GM18511 (cell line): ENCODE measurements around the gene SS18L1.
"Not testable (repeated sequence)": the region's sequence is repeated elsewhere in the genome, so short reads cannot be mapped to it uniquely, and the experiment has no call there.

Experiments used
- ATAC-seq: cut with Tn5 transposase; IDR thresholded peaks from one replicate; pipeline ENCODE4 v1.9.1; 2021; ENCODE audit warnings: mild to moderate bottlenecking, moderate library complexity; ENCODE audit not compliant: unreplicated experiment

Gene SS18L1, protein sequence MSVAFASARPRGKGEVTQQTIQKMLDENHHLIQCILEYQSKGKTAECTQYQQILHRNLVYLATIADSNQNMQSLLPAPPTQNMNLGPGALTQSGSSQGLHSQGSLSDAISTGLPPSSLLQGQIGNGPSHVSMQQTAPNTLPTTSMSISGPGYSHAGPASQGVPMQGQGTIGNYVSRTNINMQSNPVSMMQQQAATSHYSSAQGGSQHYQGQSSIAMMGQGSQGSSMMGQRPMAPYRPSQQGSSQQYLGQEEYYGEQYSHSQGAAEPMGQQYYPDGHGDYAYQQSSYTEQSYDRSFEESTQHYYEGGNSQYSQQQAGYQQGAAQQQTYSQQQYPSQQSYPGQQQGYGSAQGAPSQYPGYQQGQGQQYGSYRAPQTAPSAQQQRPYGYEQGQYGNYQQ

DNA sequence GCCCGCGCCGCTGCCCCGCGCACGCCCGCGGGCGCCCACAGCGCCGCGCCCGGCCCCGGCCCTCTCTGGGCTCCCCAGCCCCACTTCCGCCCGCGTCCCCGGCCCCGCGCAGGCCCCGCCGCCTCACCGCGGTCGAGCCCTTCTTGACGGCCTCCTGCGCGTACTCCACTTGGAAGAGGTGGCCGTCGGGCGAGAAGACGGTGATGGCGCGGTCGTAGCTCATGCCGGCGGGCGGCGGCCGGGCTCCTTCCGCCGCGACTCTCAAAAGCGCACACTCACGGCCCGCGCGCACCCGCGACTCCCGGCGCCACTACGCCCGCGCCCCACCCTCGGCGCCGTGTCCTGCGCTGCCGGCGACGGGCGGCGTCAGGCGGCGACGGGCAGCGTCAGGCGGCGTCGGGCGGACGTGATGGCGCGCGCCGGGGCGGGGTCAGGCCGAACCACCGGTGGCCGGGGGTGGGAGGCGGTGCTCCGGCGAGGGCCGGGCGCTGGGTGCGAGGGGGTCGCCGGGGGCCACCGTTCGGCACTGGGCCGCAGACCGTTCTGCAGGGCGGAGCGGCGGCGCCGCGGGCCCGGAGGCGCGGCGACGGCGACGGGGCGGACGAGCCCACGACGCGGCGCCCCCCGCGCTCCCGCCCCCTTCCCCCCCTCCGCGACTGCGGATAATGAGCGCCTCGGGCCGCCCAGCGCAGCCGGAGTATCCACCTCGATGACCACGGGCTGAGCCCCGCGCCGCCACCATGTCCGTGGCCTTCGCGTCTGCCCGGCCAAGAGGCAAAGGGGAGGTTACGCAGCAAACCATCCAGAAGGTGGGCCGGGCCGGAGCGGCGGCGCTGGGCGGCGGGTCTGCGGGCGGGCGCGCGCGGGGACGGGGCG is at the start of gene SS18L1, which contains the start of gene PSMA7:
Gene SS18L1 (plus strand): TSS at position 689 of the 876 bp plus-strand sequence. CDS start 52 bp downstream, at position 741.
Gene PSMA7 (minus strand): TSS at position 314 of the 876 bp plus-strand sequence. CDS start 91 bp downstream, at position 223.
- peak; percentile 83 for ATAC-seq

DNA sequence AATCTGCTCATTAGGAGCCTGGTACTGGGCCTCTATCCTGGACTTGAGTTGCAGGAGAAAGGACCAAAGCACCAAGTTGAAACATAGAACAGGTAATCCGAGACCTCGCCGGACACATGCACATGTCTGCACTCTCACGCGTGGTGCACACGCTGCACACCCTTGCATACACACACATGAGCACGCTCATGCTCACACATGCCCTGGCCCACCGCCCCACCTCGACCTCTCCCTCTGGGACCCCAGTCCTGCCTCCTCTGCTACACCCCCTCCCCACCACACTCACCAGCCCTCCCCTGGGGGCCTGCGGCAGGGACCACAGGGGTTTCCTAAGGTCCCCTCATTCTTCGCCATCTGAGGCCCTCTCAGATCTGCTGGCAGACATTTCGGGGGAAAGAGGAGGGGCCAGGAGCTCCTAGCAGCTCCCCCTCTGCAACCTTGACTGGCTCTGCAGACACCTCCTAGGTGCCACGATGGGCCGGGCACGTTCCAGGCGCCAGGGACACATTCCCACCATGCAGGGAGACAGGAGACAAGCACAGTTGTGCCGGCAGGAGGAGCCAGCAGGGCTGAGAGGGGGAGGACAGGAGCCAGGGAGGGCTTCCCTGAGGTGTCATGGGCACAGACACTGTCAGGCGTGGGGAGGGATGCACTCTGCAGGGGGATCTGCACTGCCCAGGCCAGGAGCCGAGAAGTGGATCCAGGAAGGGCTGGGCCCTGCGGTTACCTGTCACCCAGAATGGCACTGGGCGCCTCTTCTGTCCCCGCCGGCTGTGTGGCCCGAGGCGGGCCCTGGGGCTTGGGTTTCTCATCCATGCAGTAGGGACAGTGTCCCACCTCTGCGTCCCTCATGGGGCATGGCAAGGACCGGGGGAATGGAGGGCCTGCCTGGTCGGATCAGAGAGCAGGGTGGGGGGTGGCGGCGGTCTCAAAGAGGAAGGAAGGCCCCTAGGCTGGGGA is 46.9 kb upstream of the SS18L1 start:
- ATAC-seq: no peak

DNA sequence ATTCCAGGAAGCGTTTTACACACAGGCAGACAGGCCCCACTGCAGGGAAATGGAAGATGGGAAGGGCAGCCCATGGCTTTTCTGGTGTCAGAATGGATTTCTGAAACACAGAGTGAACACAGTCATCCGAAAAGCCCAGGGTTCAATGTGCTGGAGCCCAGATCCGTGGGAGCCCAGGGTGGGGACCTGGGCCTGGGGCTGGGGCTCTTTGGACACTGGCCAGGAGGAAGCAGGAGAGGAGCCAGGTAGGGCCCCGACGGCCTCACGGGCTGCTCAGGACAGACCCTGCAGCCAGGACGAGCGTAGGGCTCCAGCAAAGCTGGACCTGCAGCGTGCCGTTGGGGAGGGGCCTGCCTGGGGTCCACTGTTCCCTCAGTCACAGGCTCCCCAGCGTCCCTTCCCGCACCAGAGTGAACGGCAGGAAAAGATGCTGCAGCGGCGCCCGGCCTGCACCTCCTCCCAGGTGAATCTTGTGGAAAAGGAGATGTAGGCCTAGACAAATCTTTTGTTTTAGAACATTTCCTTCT is 45.6 kb upstream of the SS18L1 start:
- no peak for ATAC-seq

DNA sequence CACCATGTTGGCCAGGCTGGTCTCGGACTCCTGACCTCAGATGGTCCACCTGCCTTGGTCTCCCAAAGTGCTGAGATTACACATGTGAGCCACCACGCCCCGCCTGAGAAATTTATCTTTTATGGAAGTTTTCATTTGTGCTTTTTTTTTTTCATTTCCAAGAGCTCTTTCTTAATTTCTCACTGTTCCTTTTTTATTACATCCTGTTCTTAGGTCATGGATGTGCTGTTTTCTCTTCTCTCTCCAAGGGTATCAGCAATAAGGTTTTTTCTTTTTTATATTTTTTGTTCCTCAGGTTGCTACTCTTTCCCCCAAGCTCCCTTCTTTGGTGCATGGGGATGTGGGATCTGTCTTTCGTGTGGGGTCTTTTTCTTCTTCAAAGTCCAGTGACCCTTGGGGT is 42.5 kb upstream of the SS18L1 start:
- no peak for ATAC-seq

DNA sequence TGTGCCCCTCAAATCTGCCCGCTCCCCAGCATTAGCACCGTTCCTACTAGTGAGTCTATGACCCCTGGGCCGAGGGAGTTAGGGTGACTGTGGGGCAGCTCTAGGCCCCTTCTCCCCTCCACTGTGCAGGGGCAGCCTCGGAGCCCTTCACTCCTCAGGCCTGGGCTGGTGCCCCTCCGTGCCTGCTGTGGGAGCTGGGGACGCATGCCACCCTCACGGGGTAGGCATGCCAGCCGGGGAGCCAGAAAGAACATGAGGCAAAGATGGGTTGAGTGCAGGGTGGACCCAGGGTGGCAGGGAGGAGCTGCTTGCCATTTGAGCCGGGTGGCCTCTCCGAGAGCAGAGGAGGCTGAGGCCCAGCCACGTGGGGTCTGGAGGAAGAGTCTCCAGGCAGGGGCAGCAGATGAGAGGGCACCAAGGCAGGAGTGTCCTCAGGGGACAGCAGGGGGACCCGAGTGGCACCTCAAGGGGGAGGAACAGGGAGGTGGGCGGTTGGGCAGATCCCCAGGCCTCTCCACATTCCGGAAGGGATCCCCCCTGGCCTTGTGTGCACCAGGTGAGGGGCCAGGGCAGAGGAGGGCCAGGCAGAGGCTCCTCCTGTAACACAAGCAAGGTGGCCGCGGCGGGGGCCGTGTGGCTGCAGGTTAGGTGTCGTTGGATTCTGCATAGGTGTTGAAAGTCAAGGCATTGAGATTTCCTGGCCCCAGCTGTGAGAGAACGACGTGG is 39.9 kb upstream of the SS18L1 start:
- ATAC-seq: no peak

DNA sequence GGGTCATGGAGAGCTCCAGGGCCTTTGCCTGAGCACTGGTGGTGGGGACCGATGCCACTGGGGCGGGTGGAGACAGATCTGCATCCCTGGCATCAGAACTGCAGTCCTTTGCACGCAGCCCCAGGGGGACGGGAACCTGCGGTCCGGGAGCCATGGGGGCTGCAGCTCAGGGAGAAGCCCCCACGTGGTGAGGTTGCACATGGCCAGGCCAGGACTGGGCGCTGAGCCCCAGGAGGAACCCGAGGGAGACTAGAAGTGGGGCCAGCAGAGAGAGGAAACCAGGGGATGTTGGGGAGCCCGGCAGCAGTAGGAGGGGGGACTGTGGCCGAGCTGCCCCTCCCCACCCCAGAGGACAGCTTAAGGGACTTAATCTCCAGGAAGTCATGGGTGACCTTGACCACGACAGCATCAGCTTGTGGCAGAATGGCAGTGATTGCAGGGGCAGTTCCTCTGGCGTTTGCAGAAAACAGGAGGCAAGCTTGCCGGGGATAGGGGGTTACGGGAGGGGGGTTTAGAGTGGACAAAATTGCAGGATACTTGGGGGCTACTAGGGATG is 39.3 kb upstream of the SS18L1 start:
- no peak for ATAC-seq

DNA sequence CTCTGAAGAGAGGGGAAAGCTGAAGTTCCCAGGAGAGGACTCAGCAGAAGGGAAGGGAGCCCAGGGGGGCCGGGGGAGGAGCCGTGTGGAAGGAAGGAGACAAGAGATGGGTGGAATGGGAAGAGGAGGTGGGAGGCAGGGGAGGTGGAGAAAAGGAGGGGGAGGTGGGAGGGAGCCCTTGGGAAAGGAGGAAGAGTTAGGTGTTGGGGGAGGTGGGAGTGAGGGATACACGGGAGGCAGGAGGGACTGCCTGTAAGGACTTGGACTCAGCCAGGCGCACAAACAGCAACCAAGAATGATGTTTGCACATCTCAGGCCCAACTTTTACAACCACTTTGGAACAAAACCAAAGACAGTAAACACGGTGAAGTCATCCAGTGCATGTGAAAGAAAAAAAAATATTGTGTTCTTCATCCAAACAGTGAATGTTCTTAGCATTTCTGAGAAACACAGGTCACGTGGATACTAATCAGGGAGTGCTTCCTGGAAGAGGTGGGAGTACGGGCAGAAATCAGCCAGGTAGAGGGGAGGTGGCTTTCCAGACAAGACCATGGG is 38.7 kb upstream of the SS18L1 start:
- ATAC-seq: no peak

DNA sequence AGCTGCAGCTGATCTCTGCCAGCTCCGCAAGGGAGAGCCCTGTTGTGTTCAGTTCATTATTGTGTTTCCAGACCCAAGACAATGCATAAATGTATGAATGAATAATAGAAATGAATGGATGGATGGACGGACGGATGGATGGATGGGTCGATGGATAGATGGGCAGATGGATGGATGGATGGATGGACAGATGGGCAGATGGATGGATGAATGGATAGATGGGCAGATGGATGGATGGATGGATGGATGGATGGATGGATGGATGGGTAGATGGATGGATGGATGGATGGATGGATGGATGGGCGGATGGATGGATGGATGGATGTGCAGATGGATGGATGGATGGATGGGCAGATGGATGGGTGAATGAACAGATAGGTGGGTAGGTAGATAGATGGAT is 38.0 kb upstream of the SS18L1 start:
- no peak for ATAC-seq

DNA sequence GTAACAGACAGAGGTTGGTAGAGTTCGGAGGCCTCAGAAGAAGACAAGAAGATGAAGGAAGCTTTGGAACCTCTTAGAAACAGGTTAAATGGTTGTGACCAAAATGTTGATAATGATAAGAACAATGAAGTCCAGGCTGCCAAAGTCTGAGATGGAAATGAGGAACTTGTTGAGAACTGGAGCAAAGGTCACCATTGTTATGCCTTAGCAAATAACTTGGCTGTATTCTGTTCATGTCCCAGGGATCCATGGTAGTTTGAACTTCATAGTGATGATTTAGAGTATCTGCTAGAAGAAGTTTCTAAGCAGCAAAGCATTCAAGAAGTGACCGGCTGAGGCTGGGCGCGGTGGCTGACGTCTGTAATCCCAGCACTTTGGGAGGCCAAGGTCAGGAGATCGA is 32.4 kb upstream of the SS18L1 start:
- no peak for ATAC-seq

DNA sequence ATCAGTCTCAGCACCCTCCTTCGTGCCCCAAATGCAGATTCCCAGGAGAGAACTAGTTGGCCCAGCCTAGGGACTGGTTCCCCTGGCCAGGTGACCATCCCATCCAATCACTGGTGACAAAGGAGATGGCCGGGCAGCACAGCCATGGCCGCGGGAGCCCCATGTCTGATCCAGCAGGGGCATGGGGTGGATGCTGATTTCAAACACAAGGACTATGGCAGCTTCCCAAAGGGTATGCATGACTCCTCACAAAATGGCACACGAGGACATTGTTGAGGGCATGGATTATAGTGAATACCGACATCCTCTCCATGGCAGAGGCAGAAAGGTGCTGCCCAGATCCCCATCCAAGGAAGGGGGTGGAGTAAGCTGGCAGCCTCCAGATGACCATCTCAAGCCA is 31.2 kb upstream of the SS18L1 start:
- ATAC-seq: no peak

DNA sequence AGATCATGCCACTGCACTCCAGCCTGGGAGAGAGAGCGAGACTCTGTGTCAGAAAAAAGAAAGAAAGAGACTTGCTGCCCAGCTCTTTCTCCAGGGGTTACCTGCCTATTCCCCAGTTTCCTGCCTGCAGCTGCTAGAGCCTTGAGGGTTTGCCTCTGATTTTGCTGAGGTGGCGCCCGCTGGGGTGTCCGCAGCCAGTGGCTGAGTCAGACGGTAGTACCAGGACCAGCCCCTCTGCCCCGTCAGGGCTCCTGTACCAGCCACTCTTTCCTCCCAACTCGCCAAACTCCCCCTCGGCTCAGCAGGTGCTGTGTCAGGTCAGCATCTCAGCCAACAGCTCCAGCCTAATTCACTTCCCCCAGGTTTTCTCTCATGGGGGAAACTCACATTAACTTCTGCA is 28.7 kb upstream of the SS18L1 start:
- no peak for ATAC-seq

DNA sequence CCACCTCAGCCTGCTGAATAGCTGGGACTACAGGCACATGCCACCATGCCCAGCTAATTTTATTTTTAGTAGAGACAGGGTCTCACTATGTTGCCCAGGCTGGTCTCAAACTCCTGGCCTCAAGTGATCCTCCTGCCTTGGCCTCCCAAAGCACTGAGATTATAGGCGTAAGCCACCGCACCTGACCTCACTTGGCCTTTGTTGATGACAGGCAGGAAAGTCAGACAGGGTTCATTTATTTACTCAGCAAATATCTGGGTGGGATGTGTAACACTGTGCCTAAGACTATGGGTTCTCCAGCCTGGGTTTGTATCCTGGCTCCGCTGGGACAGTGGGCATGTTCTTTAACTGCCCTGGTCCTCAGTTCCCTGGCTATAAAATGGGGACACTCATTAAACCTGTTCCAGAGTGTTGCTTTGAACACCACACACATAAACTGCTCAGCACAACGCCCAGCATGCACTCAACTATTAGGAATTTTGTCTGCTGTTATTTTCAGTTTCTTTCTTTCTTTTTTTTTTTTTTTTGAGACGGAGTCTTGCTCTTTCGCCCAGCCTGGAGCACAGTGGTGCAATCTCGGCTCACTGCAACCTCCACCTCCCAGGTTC is 27.7 kb upstream of the SS18L1 start:
- ATAC-seq: not testable (repeated sequence)

DNA sequence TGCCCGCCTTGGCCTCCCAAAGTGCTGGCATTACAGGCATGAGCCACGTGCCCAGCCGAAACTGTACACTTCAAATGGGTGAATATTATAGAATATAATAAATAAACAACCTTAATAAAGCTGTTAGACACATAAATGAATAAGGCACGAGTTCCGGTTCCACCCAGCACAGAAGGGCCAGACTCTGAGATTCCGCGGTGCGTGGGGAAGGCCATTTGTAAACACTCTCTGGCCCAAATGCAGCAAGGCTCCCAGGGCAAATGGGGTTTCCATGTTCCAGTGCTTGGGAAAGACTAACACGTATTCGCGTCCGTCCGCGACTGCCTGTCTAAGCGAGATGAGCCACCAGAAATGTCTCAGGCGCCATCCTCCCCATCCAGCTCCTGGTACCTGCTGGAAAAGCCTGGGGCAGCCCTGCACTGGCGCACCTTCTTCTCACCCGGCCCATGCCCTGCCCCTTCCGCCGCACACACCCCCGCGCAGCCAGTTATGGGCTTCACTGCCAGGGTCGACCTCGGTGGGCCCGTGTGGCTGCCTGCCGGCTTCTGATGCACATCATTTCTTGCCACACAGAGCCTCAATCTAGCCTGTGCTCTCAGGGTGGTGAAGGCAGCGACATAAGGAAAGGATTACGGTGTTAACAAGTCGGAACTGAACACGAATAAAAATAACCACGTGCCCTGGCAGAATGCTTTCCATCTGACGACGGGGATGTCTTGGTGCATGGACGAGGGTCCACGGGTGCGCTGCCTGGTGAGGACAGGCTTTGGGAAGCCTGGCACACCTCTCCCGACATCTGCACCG is 26.8 kb upstream of the SS18L1 start:
- ATAC-seq: no peak

DNA sequence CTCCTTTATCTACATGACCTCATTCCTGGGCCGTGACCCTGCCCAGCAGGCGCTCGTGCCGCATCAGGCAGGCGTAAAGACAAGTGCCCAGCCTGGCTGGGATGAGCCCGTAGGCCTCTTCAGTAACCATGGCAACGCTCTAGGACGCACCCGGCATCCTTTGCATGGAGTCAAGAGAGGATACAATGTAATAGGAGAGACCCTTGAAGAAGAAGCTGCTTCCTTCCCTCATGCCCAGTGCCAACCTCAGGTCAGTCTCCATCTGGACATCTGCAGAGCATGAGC is 26.3 kb upstream of the SS18L1 start:
- ATAC-seq: no peak

DNA sequence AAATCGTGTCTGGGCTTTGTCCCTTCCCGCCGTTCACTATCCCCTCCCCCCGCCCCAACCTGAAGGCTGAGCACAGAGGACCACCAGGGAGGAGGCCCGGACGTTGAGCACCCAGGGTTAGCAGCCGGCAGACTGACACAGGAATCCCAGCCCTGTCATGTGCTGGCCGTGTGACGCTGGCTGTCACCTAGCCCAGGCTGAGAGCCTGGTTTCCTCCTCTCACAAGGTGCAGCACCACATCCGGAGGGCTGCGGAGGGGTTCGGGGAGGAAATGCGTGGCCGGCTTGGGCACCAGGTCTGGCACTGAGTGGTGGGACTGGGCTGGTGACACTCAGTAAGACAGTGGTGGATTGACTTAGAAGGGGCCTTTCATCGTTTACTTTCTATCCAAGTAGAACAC is 25.9 kb upstream of the SS18L1 start:
- ATAC-seq: no peak

DNA sequence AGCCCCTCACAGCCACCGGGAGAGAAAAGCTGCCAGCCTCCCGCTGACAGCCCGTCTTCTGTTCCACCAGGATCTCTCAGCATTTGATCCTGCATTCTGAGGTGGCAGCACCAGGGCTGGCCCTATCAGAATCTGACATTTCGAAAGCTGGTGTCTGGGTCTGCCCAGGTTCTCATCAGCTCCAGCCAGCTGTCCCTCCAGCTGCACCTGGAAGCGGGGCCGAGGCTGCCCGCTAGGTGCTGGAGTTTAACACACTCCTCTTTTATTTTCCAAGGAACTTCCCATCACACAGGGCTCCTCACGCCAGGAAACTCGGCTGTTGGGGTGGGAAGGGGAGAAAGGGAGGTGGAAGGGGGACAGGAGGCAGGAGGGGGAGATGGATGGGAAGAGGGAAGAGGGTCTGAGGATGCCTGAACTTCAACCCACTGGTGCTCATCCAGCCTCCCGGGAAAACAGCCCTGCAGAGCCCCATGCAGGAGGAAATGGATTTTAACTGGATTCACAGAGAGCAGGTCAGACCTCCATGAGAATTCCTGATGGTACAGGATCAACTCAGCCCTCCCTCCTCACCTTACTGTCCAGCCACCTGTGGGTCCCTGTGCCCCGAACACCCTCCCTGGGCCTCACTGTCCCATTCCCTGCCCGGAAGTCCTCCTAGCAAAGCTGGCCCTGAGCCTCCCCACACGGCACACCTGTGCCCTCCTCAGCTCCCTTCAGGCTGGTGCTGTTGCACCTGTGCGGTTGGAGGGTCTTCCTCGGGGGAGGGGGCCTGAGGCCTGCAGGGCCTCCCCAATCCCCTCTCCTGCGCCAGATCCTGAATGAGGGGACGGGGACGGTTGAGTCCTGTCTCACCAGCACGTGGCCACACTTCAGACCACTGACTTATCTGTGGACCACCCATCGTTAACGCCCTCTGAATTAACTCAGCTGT is 25.2 kb upstream of the SS18L1 start:
- ATAC-seq: no peak

DNA sequence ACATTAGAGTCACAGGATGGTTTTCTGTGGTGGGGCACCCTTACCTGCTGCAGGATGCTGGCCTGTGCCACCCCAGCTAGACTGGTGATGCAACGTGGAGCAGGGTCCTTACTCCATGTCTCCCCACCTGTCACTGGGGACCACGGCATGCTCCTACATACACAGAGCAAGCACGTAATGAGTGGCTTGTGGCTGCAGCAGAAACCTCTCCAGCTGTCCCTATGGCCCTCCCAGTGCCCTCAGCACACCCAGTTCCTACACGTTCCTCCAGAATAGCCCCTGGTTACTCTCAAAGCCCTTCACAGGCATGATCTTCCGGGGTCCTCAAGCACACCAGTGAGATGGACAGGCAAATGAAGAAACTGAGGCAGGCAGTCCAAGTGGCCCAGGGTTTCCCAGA is 24.5 kb upstream of the SS18L1 start:
- no peak for ATAC-seq
